SK-N-MC (cell line): ENCODE data around the gene PAXX.

Experiments
- EZH2 ChIP-seq: fragments of 200-600 bp; sonication (generic); IDR thresholded peaks from one replicate; pipeline ENCODE4 v1.6.1; 2017; ENCODE audit warnings: antibody characterized with exemption
- POLR2AphosphoS5 ChIP-seq: IDR thresholded peaks from 2 replicates; pipeline ENCODE4 v1.6.1; 2012; ENCODE audit warnings: mild to moderate bottlenecking, low read depth, low read length, borderline replicate concordance

DNA sequence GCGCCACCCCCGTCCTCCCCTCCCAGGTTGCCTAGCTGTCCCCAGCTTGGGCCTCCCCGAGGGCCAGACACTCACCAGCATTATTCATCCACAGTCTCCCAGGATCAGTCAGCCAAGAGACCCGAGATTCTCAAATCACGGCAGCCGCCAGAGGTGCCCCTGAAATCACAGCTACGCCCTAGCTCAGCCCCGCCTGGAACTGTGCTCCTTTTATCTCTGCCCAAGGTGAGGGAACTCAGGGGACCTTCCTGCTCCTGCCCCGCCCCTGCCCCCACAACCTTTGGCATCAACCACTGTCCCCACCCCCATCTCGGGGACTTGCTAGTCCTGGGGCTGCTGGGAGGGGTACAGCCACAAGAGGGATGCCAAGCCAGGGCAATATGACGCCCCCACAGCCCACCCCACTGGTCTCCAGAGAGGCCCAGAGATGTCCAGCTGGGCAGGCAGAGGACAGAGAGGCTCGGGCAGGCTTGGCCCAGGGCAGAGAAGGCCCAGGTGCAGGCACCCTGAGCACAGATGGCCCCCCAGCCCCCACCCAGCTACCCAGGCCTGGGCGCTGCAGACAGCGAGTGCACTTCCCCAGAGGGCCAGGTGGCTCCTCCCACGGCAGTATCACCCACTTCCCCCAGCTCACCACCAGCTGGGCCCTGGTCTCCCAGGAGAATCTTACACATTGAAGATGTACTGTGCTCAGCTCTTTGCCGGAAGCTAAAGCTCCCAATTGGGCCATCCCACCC, 39.9 kb downstream of the PAXX start, which contains the start of gene FUT7:
- TF ChIP-seq EZH2, result no peak
- no peak for TF ChIP-seq POLR2AphosphoS5
